CD4-positive, alpha-beta memory T cell (primary cell): ENCODE results near the gene TPRKB. TPM values are rescaled to one million over a fixed set of nuclear protein-coding genes. Genes with fewer than 3 reads are reported as not detected.
"Not testable (repeated sequence)": the region's sequence is repeated elsewhere in the genome, so short reads cannot be mapped to it uniquely, and the experiment has no call there.

Experiments used
- CTCF ChIA-PET: fragments of 350-600 bp; sonication (Branson Sonifier 250); formaldehyde crosslinking; loops from one replicate; lab custom pipeline; 2021; ENCODE audit warnings: inconsistent platforms; ENCODE audit not compliant: partially characterized antibody; lab: Charles Lee
- POLR2A ChIA-PET: fragments of 350-600 bp; sonication (Branson Sonifier 250); formaldehyde crosslinking; loops from one replicate; lab custom pipeline; 2021; ENCODE audit not compliant: partially characterized antibody; lab: Charles Lee
- DNase-seq, 5 donors: peaks; one replicate each; pipeline versions ENCODE4 v3.0.0 to v3.0.0-alpha.2; 2020 to 2022; ENCODE audit warnings: mixed read lengths in 1 of 5
- H3K27ac ChIP-seq: one replicate; pipeline ENCODE4 v1.7.0; 2013; ENCODE audit warnings: low read depth, low read length
- H3K27me3 ChIP-seq: 2 replicates; pipeline ENCODE4 v1.7.0; 2013; ENCODE audit warnings: mild to moderate bottlenecking, low read length, moderate library complexity; ENCODE audit not compliant: insufficient read depth
- H3K36me3 ChIP-seq: 2 replicates; pipeline ENCODE4 v1.7.0; 2013; ENCODE audit warnings: mild to moderate bottlenecking, low read length, moderate library complexity; ENCODE audit not compliant: insufficient read depth
- H3K4me1 ChIP-seq: 2 replicates; pipeline ENCODE4 v1.7.0; 2013; ENCODE audit warnings: mild to moderate bottlenecking, low read length, moderate library complexity; ENCODE audit not compliant: insufficient read depth
- H3K4me3 ChIP-seq, 2 donors: one replicate each; pipeline ENCODE4 v1.7.0; 2013; ENCODE audit warnings: low read length in 2 of 2, mild to moderate bottlenecking in 1 of 2
- H3K9me3 ChIP-seq, 2 donors: one replicate each; pipeline ENCODE4 v1.7.0; 2013; ENCODE audit warnings: low read length in 2 of 2, control low read depth in 1 of 2; ENCODE audit not compliant: control insufficient read depth in 1 of 2
- H3K27ac Mint-ChIP-seq, 7 donors: one replicate each; pipeline ENCODE4 v1.8.0; 2020 to 2021; ENCODE audit warnings: mixed read lengths in 7 of 7, mild to moderate bottlenecking in 6 of 7, inconsistent platforms in 3 of 7, moderate library complexity in 3 of 7
- H3K27me3 Mint-ChIP-seq, 2 donors: one replicate each; pipeline ENCODE4 v1.8.0; 2020 to 2021; ENCODE audit warnings: mixed read lengths in 2 of 2
- H3K36me3 Mint-ChIP-seq, 2 donors: one replicate each; pipeline ENCODE4 v1.8.0; 2020 to 2021; ENCODE audit warnings: mixed read lengths in 2 of 2, inconsistent platforms in 1 of 2, mild to moderate bottlenecking in 1 of 2
- H3K4me1 Mint-ChIP-seq, 4 donors: one replicate each; pipeline ENCODE4 v1.8.0; 2020 to 2021; ENCODE audit warnings: mixed read lengths in 4 of 4, mild to moderate bottlenecking in 1 of 4
- H3K4me3 Mint-ChIP-seq, 8 donors: one replicate each; pipeline ENCODE4 v1.8.0; 2020 to 2021; ENCODE audit warnings: mixed read lengths in 8 of 8, mild to moderate bottlenecking in 7 of 8, moderate library complexity in 6 of 8, inconsistent platforms in 3 of 8
- H3K9me3 Mint-ChIP-seq, 8 donors: one replicate each; pipeline ENCODE4 v1.8.0; 2020 to 2021; ENCODE audit warnings: mixed read lengths in 8 of 8, mild to moderate bottlenecking in 5 of 8, inconsistent platforms in 3 of 8, moderate library complexity in 1 of 8
- intact Hi-C: fragments of 100-400 bp; cut with micrococcal nuclease; formaldehyde crosslinking; loops from one replicate; pipeline ENCODE4 v1.15.1; 2023
- polyA plus RNA-seq, 2 donors: library from polyadenylated mRNA; unstranded; fragments of 300-500 nt; fragmentation: Illumina TruSeq; gene quantifications; one replicate each; pipeline ENCODE4 v1.2.3, GENCODE V29; 2021
- total RNA-seq, 2 experiments: library from RNA; stranded (reverse); gene quantifications; one replicate each; pipeline ENCODE4 v1.2.3, GENCODE V29; 2021

The TPRKB gene
- total and polyA plus RNA-seq, 4 experiments from 2014 or later, result 31.7 to 74.4 (median 48.7) TPM

DNA sequence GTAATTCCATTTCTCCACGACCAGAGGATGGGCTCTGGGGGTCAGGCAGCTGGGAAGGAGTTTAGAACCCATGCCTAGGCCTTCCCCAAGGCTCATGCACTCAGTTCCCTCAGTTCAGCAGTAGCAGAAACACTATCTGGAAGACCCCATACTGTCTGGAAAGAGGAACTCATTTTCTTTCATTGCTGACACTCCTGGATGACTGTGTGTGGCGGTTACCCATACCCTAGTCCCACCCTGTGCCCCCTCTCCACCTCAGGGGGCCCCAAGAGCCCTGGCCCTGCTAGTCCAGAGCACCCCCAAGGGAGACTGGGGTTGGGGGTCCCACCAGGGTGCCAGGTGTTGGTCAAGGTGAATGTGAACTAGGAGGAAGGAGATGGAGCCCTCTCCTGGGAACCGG lies 29.5 kb downstream of the TPRKB start:
- Histone ChIP-seq H3K27me3 (no peaks in the 10 kb centered on the region), H3K36me3 (no peaks in the 10 kb centered on the region), H3K4me1 (no peaks in the 10 kb centered on the region), H3K4me3 (no peak overlapping the region), H3K27ac (no peak overlapping the region), H3K9me3 (no peaks in the 10 kb centered on the region)
- H3K36me3 Mint-ChIP-seq, result no peaks in the 10 kb centered on the region
- H3K9me3 Mint-ChIP-seq, result peaks cover 0 to 15% (median 4%) of the 10 kb centered on the region in 8 donors
- no peak overlapping the region for H3K27ac Mint-ChIP-seq
- intact Hi-C loops, result no loop called here
- no peak overlapping the region for H3K4me3 Mint-ChIP-seq
- CTCF ChIA-PET, result no interaction called here
- POLR2A ChIA-PET, result no interaction called here
- no peak for DNase-seq
- no peaks in the 10 kb centered on the region for H3K4me1 Mint-ChIP-seq
- peaks cover 11 to 12% of the 10 kb centered on the region in 2 donors for H3K27me3 Mint-ChIP-seq

DNA sequence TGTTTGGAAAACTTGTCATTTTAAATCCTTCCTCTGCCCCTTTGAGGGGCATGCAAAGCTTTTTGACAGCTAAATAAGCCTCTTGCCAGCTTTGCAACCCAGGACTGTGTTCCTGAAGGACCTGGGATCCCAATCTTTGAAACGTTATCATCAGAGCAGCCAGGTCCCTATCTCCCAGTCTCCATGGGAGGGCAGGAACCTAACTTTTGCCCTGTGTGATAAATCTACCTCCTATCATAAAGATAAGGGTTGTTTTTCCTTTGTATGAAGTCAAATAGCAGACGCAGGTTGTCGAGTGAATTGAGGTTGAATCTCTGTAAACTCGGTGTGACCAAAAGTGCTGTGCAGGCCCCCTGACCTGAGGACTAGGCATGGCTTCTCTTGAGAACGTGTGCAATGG lies 30.1 kb downstream of the TPRKB start:
- H3K9me3 ChIP-seq, result no peaks in the 10 kb centered on the region
- H3K36me3 ChIP-seq, result no peaks in the 10 kb centered on the region
- intact Hi-C loops, result no loop called here
- CTCF ChIA-PET, result no interaction called here
- no peak overlapping the region for H3K27ac ChIP-seq
- H3K27me3 Mint-ChIP-seq, result peaks cover 11 to 14% of the 10 kb centered on the region in 2 donors
- no peaks in the 10 kb centered on the region for H3K36me3 Mint-ChIP-seq
- no peaks in the 10 kb centered on the region for H3K4me1 Mint-ChIP-seq
- no peak overlapping the region for H3K4me3 Mint-ChIP-seq
- no peak overlapping the region for H3K27ac Mint-ChIP-seq
- no peak overlapping the region for H3K4me3 ChIP-seq
- no peaks in the 10 kb centered on the region for H3K4me1 ChIP-seq
- no peaks in the 10 kb centered on the region for H3K27me3 ChIP-seq
- POLR2A ChIA-PET, result no interaction called here
- no peak for DNase-seq
- peaks cover 0 to 12% (median 2%) of the 10 kb centered on the region in 8 donors for H3K9me3 Mint-ChIP-seq

DNA sequence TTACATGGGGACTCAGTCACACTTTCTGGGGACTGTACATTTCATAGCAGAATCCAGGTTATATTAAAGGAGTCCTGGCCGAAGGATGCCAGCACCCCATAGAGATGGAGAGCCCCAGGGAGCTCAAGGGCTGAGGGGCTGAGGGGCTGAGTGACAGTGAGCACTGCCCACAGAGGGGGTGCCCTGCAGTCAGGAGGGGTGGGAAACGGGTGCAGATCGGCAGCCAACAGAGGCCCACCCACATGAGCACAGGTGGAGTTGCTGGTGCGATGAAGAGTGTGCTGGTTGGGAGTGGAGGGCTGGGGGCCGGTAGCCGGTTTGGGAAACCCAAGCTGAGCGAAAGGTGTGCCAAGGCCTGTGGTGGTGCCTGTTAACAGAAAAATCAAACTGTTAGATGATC lies 32.1 kb downstream of the TPRKB start:
- CTCF ChIA-PET, result no interaction called here
- H3K4me1 ChIP-seq, result no peaks in the 10 kb centered on the region
- no peak overlapping the region for H3K4me3 Mint-ChIP-seq
- intact Hi-C loops, result no loop called here
- H3K27me3 ChIP-seq, result no peaks in the 10 kb centered on the region
- no peak overlapping the region for H3K27ac ChIP-seq
- H3K4me1 Mint-ChIP-seq, result no peaks in the 10 kb centered on the region
- peaks cover 0 to 6% (median 2%) of the 10 kb centered on the region in 8 donors for H3K9me3 Mint-ChIP-seq
- H3K36me3 ChIP-seq, result no peaks in the 10 kb centered on the region
- H3K27me3 Mint-ChIP-seq, result peaks cover 17 to 18% of the 10 kb centered on the region in 2 donors
- POLR2A ChIA-PET, result no interaction called here
- no peak overlapping the region for H3K27ac Mint-ChIP-seq
- H3K36me3 Mint-ChIP-seq, result no peaks in the 10 kb centered on the region
- DNase-seq, result peak in 1 of 5 donors; percentile 33
- no peaks in the 10 kb centered on the region for H3K9me3 ChIP-seq
- H3K4me3 ChIP-seq, result no peak overlapping the region

DNA sequence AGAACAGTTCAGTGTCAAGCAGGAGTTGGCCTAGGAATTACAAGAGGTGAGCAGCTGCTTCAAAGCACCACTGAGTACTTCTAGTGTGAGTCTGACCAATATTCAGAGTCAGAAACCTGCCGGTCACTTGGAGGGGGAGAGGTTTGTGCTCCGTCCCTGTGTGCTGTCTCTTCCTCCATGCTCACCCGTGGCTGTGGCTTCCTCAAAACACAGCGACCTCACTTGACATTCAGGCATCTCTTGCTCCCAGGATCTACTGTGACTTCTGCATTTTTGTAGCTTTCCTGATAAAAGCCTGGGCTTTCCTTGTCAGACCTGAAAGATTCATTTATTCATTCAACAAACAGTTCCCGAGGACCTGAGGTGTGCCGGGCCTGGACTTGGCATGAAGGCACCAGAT lies 32.9 kb downstream of the TPRKB start:
- no peak for DNase-seq
- intact Hi-C loops, result no loop called here
- no peak overlapping the region for H3K4me3 ChIP-seq
- Mint-ChIP-seq H3K9me3 (no peaks in the 10 kb centered on the region), H3K27ac (no peak overlapping the region), H3K27me3 (peaks cover 17% of the 10 kb centered on the region in 2 donors), H3K36me3 (peaks cover 0 to 7% of the 10 kb centered on the region in 2 donors), H3K4me3 (no peak overlapping the region), H3K4me1 (no peaks in the 10 kb centered on the region)
- CTCF ChIA-PET, result no interaction called here
- POLR2A ChIA-PET, result no interaction called here
- H3K4me1 ChIP-seq, result no peaks in the 10 kb centered on the region
- H3K36me3 ChIP-seq, result no peaks in the 10 kb centered on the region
- no peak overlapping the region for H3K27ac ChIP-seq
- H3K9me3 ChIP-seq, result no peaks in the 10 kb centered on the region
- H3K27me3 ChIP-seq, result no peaks in the 10 kb centered on the region

DNA sequence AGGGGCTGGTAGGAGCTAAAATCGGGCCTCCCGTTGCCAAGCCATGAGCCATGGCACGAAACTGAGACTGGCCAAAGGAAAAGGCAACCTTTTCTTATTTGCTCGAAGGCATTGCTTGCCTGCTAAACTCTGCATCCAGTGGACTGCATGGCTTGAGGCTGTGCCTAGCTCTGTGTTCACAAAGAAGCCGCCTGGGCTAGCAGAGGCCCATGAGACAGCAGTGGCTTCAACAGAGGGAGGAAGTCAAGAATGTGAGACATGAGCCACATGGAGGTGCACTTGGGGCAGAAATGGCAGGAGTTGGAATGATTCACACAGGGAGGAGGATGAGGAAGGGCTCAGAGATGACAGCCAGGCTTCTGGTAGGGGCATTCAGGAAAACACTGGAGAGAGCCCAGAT lies 33.5 kb downstream of the TPRKB start:
- H3K9me3 Mint-ChIP-seq, result no peaks in the 10 kb centered on the region
- H3K4me1 Mint-ChIP-seq, result no peaks in the 10 kb centered on the region
- ChIA-PET POLR2A (no interaction called here), CTCF (no interaction called here)
- intact Hi-C loops, result no loop called here
- peaks cover 13 to 14% of the 10 kb centered on the region in 2 donors for H3K27me3 Mint-ChIP-seq
- no peaks in the 10 kb centered on the region for H3K9me3 ChIP-seq
- H3K36me3 ChIP-seq, result no peaks in the 10 kb centered on the region
- no peak overlapping the region for H3K4me3 Mint-ChIP-seq
- H3K27ac ChIP-seq, result no peak overlapping the region
- H3K36me3 Mint-ChIP-seq, result peaks cover 0 to 7% of the 10 kb centered on the region in 2 donors
- DNase-seq, result no peak
- no peaks in the 10 kb centered on the region for H3K4me1 ChIP-seq
- H3K27ac Mint-ChIP-seq, result no peak overlapping the region
- no peaks in the 10 kb centered on the region for H3K27me3 ChIP-seq
- H3K4me3 ChIP-seq, result no peak overlapping the region

DNA sequence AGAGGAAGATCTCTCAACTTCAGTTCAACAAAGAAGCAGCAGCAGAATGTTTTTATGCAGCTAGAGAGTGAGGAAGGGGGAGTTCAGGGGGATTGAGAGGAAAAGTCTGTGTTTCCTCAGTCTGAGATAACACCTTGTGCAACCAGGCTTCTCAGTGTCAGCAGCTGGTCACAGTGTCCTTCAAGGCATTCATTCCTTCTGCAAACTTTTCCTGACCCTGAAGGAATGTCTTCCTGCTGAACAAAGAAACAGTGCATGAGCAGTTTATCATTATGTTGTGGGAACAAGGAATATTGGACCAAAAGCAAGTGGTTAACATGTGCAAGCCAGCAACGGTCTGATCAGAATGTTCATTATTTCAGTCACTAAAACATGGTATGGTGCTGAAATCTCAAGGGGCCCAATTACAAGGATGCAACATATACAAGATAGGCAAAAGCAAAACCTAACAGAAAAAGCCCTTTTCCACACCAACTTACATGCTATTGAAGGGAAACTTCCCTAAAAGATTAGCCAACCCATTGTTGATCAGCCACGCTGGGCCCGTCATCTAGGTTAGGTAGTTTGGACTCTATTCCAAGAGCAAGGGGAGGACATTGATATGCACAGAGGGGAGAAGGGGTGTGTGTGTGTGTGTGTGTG lies 34.2 kb downstream of the TPRKB start:
- POLR2A ChIA-PET, H3K4me3 Mint-ChIP-seq: not testable (repeated sequence)

DNA sequence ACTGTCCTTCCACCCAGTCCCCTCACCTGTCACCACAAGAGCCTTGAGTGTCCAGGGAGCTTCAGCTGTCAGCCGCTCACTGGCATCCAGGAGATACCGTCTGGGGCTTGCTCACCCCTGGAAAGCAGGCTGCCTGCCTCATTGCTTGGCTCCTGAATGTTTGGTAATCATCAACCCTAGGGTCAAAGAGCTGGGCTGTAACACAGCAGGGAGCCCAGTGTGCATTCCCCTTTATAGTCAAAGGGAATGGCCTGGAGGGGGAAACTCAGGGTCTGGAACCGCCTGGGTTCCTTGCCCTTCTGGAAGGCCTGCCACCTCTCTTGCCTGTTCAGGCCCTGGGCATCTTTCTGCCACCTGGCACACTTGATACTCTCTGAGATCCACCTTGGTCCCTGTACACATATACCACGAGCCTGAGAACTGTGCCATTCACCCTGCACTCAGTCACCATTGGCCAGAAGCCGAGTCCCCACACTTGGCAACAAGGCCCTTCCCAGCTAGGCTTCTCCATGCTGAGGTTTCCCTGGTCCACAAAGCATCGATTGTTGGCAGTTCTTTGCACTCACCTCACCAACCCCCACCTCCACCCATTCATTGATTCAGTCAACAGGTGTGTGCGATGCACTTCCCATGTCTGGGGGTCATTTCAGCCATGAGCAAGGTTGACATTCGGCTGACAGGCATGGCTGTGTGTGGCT lies 35.0 kb downstream of the TPRKB start:
- H3K9me3 ChIP-seq, result no peaks in the 10 kb centered on the region
- Mint-ChIP-seq H3K27ac (no peak overlapping the region), H3K4me1 (no peaks in the 10 kb centered on the region), H3K36me3 (peaks cover 2 to 7% of the 10 kb centered on the region in 2 donors), H3K27me3 (peaks cover 12 to 13% of the 10 kb centered on the region in 2 donors), H3K4me3 (no peak overlapping the region), H3K9me3 (peaks cover 0 to 6% (median 0%) of the 10 kb centered on the region in 8 donors)
- no peaks in the 10 kb centered on the region for H3K36me3 ChIP-seq
- ChIA-PET CTCF (no interaction called here), POLR2A (no interaction called here)
- H3K27ac ChIP-seq, result no peak overlapping the region
- no peak overlapping the region for H3K4me3 ChIP-seq
- no peak for DNase-seq
- intact Hi-C loops, result no loop called here
- no peaks in the 10 kb centered on the region for H3K27me3 ChIP-seq
- H3K4me1 ChIP-seq, result no peaks in the 10 kb centered on the region

More for the DNA sequence above, 34.2 kb downstream of the TPRKB start:
- H3K27ac ChIP-seq, H3K9me3 ChIP-seq, intact Hi-C loops, H3K4me1 Mint-ChIP-seq, H3K4me3 ChIP-seq, DNase-seq, H3K27ac Mint-ChIP-seq, CTCF ChIA-PET, H3K4me1 ChIP-seq, H3K9me3 Mint-ChIP-seq, H3K36me3 ChIP-seq, H3K36me3 Mint-ChIP-seq, H3K27me3 ChIP-seq: not testable (repeated sequence)
- peaks cover 12 to 13% of the 10 kb centered on the region in 2 donors for H3K27me3 Mint-ChIP-seq
